GM18517 (cell line): ENCODE data around the gene GNAT3.

Source experiments
- ATAC-seq: cut with Tn5 transposase; IDR thresholded peaks from one replicate; pipeline ENCODE4 v1.9.1; 2021; ENCODE audit warnings: mild to moderate bottlenecking, moderate library complexity; ENCODE audit not compliant: unreplicated experiment

Gene GNAT3

GRCh38 chr7:80428161-80429054, 83.5 kb downstream of the GNAT3 start:
- no peak for ATAC-seq

DNA sequence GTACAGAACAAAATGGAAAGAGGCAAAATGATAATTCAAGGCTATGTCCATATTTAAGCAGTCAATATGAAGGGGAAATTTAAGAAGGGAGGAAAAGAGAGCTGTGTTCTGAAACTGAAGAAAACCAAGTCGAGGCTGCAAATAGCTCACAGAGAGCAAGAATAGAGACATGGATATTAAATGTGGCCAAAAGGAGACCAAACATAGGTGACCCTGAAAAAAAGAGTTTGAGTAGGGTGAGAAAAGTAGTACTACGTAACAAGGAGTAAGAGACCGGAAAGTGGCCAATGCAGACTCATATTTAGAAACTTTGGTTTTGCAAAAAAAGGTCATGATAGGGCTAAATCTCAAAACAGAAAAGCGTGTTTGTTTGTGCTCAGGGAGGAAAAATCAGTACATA, 84.6 kb downstream of the GNAT3 start:
- ATAC-seq, result no peak

GRCh38 chr7:80420876-80421275, 91.0 kb downstream of the GNAT3 start:
- no peak for ATAC-seq

GRCh38 chr7:80417211-80417793, 94.6 kb downstream of the GNAT3 start:
- ATAC-seq, result no peak

- ATAC-seq, result no peak
Measured at GRCh38 chr7:80415522-80415921, 96.3 kb downstream of the GNAT3 start.

DNA sequence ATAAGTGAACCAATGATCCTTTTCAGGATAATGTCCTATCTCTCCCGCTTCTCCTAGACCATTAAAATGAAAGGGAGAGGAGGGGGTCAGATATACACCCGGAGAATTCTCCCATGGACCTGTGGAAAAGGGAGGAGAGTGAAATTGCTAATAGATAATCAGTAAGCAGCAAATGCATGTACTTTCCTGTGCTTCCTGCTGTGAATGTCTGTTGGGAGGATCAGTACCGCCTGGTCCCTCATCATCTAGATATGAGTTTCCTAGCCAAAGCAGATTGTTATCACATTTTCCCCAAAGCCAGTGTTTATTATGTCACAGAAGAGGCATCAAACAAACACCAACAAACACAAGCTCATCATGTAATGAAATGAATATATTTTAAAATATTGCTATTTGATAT, 96.8 kb downstream of the GNAT3 start:
- ATAC-seq, result no peak

- no peak for ATAC-seq
Measured at GRCh38 chr7:80414331-80414730, 97.5 kb downstream of the GNAT3 start.

DNA sequence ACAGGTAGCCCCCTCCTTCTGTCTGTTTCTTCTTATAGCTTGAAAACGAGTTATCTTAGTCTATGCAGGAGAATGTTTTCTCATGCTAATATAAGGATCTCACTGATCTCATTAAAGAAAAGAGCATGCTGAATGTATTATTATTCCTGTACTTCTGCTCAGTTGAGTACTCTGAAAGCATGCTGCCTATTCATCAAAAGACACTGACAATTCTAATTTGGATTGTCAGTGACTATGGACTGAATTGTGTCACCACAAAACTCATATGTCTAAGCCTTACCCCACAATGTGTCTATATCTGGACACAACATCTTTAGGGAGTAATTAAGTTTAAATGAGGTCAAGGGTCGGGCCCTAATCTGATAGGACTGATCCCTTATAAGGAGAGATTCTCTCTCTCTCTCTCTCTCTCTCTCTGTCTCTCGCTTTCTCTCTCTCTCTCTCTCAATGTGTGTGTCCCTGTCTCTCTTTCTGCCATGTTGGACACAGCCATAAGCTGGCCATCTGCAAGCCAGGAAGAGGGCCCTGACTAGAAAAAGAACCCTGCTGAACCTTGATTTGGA, 98.4 kb downstream of the GNAT3 start:
- no peak for ATAC-seq

DNA sequence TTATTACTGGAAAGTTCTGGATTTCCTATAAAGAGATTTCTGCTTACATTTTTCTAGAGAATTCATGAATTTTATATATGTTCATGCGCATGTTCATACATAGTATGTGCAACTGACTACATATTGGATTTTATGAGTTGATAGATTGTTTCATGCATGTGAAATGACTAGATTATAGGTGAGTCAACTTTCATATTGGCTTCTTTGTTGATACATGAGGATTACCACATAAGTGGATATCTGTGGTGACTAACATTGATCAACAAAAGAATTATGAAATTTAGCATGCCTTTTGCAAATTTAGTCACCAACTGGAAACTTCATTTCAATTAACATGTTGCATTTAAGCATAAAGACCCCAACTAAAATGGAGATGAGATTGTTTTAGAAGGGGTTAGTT, 99.0 kb downstream of the GNAT3 start:
- no peak for ATAC-seq

DNA sequence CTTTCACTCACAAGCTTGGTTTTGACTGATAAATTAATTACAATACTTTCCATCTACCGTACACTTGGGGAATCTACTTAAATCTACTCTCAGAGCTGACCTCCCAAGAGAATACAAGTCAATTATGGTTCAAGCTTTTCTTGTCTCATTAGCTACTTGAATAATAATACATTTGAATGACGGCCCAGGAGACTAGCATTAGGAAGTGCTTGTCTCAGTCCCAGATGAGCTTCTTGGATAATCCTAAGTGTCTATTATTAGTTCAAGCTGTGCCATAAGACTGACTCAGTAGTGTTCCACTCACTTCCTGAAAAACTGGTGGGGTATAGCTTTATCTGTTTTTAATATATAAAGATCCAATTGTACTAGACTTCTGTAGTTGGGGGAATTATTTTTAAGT, 100.2 kb downstream of the GNAT3 start:
- no peak for ATAC-seq

GRCh38 chr7:80410081-80410480, 101.8 kb downstream of the GNAT3 start:
- ATAC-seq, result no peak
